Type B pancreatic cell (in vitro differentiated cells): ENCODE results near the gene ANO9. TPM values are rescaled to one million over a fixed set of nuclear protein-coding genes. Genes with fewer than 3 reads are reported as not detected.

Experiments used
- DNase-seq: peaks from one replicate; pipeline ENCODE4 v3.0.0; 2021; ENCODE audit warnings: mixed read lengths; ENCODE audit not compliant: unreplicated experiment; ENCODE audit errors: extremely low spot score
- H3K27ac Mint-ChIP-seq: 2 replicates; pipeline ENCODE4 v1.8.0; 2021; ENCODE audit warnings: mild to moderate bottlenecking, mixed read lengths
- H3K27me3 Mint-ChIP-seq: 2 replicates; pipeline ENCODE4 v1.8.0; 2021; ENCODE audit warnings: mixed read lengths
- H3K36me3 Mint-ChIP-seq: 2 replicates; pipeline ENCODE4 v1.8.0; 2021; ENCODE audit warnings: mixed read lengths
- H3K4me1 Mint-ChIP-seq: one replicate; pipeline ENCODE4 v1.8.0; 2021; ENCODE audit warnings: mixed read lengths; ENCODE audit not compliant: unreplicated experiment
- H3K4me3 Mint-ChIP-seq: 2 replicates; pipeline ENCODE4 v1.8.0; 2021; ENCODE audit warnings: mild to moderate bottlenecking, mixed read lengths
- H3K9me3 Mint-ChIP-seq: 2 replicates; pipeline ENCODE4 v1.8.0; 2021; ENCODE audit warnings: mixed read lengths
- CTCF ChIP-seq: fragments of 200-600 bp; sonication (generic); conservative IDR thresholded peaks from 2 replicates; pipeline ENCODE4 v1.5.0; 2021; ENCODE audit warnings: antibody characterized with exemption, mild to moderate bottlenecking
- total RNA-seq: library from RNA; stranded (reverse); gene quantifications from 2 replicates; pipeline ENCODE4 v1.2.1, GENCODE V29; 2021; ENCODE audit warnings: low replicate concordance

The ANO9 gene
- total RNA-seq, 1 donor from 2014 or later: 25.3 TPM

- Mint-ChIP-seq H3K27me3 (no peaks in the 10 kb centered on the region), H3K27ac (no peak overlapping the region), H3K4me3 (no peak overlapping the region), H3K36me3 (peaks cover 22% of the 10 kb centered on the region), H3K9me3 (no peaks in the 10 kb centered on the region), H3K4me1 (no peaks in the 10 kb centered on the region)
- DNase-seq: no peak
- TF ChIP-seq CTCF: no peak
These were observed 64.5 kb downstream of the ANO9 start for GRCh38 chr11:377174-377865.

DNA sequence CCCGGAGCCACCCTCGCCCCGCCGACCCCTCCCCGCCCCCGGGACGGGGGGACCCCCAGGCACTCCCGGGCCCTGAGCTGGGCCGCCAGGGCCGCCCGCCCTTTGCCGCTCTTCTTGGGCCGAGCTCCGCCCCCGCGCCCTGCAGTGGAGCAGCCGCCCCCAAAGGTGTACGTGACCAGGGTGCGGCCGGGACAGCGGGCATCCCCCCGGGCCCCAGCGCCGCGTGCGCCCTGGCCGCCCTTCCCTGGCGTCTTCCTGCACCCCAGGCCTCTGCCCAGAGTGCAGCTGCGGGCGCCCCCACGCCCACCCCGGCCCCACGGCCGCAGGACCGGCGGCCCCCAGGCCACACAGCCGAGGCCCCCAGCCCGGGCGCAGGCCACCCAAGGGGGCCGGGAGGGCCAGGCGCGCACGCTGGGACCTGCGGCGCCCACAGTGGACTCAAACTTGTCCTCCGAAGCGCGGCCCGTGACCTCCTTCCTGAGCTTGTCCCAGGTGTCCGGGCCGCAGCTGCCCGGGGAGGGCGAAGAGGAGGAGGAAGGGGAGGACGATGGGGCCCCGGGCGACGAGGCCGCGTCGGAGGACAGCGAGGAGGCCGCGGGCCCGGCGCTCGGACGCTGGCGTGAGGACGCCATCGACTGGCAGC lies 65.2 kb downstream of the ANO9 start:
- TF ChIP-seq CTCF: no peak
- no peak for DNase-seq
- no peak overlapping the region for H3K4me3 Mint-ChIP-seq
- H3K9me3 Mint-ChIP-seq: no peaks in the 10 kb centered on the region
- H3K27ac Mint-ChIP-seq: no peak overlapping the region
- peaks cover 24% of the 10 kb centered on the region for H3K36me3 Mint-ChIP-seq
- H3K4me1 Mint-ChIP-seq: no peaks in the 10 kb centered on the region
- H3K27me3 Mint-ChIP-seq: no peaks in the 10 kb centered on the region

- H3K36me3 Mint-ChIP-seq: peaks cover 28% of the 10 kb centered on the region
- no peaks in the 10 kb centered on the region for H3K9me3 Mint-ChIP-seq
- no peaks in the 10 kb centered on the region for H3K4me1 Mint-ChIP-seq
- H3K27ac Mint-ChIP-seq: no peak overlapping the region
- DNase-seq: no peak
- no peaks in the 10 kb centered on the region for H3K27me3 Mint-ChIP-seq
- no peak overlapping the region for H3K4me3 Mint-ChIP-seq
- no peak for TF ChIP-seq CTCF
These were observed 66.5 kb downstream of the ANO9 start for GRCh38 chr11:375065-376025.

- no peak overlapping the region for H3K27ac Mint-ChIP-seq
- H3K4me3 Mint-ChIP-seq: no peak overlapping the region
- DNase-seq: no peak
- H3K27me3 Mint-ChIP-seq: no peaks in the 10 kb centered on the region
- no peak for TF ChIP-seq CTCF
- H3K9me3 Mint-ChIP-seq: no peaks in the 10 kb centered on the region
- H3K36me3 Mint-ChIP-seq: peaks cover 27% of the 10 kb centered on the region
- H3K4me1 Mint-ChIP-seq: no peaks in the 10 kb centered on the region
These were observed 67.9 kb downstream of the ANO9 start for GRCh38 chr11:373716-374551.
